Central memory CD4-positive, alpha-beta T cell (primary cell): ENCODE measurements around the gene PLEKHA4.
"Not testable (repeated sequence)": the region's sequence is repeated elsewhere in the genome, so short reads cannot be mapped to it uniquely, and the experiment has no call there.

Experiments used
- DNase-seq: peaks from one replicate; pipeline ENCODE4 v3.0.0; 2022

Gene PLEKHA4

DNA sequence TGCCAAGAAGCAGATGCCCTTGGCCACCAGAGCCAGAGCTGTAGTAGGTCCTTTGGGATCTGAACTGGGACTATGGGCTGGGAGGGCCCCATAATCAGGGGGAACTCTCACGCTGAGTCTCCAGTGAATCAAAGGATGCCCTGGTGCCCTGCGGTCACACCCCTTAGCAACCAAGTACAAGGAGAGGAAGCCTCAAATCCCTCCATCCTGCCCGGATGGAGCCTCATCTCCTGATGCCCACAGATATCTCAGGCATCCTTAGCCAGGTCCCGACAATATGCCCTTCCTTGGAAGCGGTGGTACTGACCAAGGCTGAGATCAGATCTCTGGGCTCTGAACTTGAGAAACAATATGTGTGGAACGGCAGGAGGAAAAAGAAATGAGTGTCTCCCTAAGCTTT is 1.7 kb downstream of the PLEKHA4 start:
- no peak for DNase-seq

DNA sequence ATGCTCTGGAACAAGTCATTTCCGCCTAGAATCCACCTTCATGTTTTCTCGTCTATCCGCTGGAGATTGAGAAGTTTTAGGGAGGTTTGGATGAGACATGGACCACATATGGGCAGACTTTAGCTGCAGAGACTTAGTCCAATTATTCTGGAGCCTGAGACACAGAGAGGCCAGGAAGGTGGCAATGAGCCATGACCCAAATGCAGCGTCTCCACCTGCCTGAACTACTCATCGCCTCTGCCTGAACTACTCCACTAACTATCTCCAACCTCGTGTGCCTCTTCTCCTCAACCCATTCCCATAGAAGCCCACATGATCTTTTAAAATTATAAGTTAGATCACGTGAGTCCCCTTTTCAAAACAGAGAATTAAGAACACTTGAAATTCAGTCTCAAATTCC is 5.6 kb downstream of the PLEKHA4 start:
- DNase-seq, result no peak

- DNase-seq, result no peak
Observed at GRCh38 chr19:48861313-48861712, 7.1 kb downstream of the PLEKHA4 start.

DNA sequence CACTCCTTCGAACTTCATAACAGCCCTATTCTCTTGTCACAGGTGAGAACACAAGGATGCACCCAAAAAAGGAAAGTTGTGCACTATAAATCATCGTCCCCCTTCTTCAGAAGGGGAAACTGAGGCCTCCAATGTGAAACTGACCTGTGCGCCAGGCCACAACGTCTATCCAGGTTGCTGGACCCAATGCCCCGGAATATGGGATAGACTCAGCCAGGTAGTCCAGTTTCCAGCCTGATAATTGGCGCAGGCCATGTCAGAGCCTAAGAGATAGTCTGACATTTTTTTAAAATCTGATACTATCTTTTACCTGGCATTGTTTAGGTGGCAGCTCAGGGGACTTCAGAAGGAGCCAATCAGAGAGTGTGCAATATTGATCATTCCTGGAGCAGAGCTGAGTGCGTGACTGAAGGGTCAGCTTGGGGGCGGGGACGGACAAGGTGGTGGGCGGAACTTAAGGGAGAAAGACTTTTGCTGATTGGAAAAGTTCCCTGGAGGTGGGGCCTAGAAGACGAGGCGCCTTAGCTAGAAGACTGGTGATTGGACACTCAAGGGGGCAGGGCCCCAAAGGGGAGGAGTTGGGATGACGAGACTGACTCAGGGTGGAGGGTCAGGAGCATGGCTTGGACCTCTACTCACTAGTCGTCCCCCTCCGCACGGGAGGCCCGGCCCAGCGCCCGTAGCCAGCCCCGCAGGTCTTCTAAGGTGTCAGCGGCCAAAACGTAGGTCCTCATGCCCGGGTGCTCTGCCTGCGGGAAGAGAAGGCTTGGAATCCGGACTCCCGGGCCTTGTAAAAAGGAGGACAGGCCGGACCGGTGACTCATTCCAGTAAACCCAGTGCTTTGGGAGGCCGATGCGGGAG is 8.5 kb downstream of the PLEKHA4 start:
- no peak for DNase-seq

- peak; percentile 66 for DNase-seq
Observed at GRCh38 chr19:48858984-48859710, 9.3 kb downstream of the PLEKHA4 start.

- no peak for DNase-seq
Observed at GRCh38 chr19:48856921-48857320, 11.5 kb downstream of the PLEKHA4 start.

- DNase-seq, result no peak
Observed at GRCh38 chr19:48854103-48854502, 14.3 kb downstream of the PLEKHA4 start.

GRCh38 chr19:48853483-48853882 is 14.9 kb downstream of the PLEKHA4 start:
- DNase-seq, result no peak

DNA sequence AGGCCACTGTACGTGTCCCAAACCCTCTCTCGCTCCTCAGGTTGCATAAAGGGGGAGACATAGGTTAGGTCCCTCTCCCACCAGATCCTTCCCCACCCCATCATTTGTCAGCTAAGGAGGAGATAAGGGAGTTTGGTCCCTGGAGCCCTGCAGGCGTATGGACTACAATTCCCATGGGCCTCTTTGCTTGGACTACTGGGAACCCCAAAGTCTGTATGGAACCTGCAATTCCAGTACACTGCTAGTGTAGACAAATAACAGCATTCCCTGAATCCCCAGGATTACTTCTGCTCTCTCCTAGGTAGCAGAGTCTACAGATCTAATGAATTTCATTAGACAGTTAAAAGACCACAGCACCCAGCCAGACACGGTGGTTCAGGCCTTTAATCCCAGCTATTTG is 16.1 kb downstream of the PLEKHA4 start:
- DNase-seq, result no peak

- DNase-seq, result not testable (repeated sequence)
Observed at GRCh38 chr19:48846659-48847058, 21.8 kb downstream of the PLEKHA4 start.

- no peak for DNase-seq
Observed at GRCh38 chr19:48845384-48845783, 23.0 kb downstream of the PLEKHA4 start.

DNA sequence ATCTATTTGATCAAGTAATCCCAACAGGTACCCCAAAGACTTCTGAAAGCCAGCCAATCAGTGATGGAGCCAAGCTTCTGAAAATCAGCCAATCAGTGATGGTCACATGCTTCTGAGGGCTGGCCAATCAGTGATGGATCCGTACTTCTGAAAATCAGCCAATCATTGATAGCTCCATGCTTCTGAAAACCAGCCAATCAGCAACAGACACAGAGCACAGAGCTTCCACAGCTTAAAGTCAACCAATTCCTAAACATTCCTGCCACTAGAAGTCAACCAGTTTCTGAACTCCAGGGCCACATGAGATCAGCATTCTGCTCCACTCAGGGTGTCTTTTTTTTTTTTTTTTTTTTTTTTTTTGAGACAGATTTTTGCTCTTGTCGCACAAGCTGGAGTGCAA is 23.9 kb downstream of the PLEKHA4 start:
- DNase-seq, result no peak

DNA sequence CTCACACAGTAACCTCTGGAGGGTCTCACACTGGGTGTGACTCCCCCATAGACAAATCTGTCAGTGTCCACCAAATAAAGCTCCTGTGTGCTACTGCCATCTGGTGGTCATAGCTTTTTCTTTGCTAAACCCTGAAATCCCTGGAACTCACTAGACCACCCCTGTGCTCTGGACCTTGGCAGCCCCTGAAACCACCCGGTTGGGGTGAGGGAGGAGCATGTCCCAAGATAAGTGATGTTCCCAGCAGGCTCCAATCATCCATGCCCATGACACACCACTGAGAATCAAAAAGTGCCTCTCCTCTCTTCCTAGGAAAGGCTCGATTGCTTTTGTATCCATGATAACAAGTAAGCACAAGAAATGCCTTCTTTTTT is 25.6 kb downstream of the PLEKHA4 start:
- peak; percentile 54 for DNase-seq

GRCh38 chr19:48841571-48841970 is 26.8 kb downstream of the PLEKHA4 start:
- DNase-seq, result no peak

DNA sequence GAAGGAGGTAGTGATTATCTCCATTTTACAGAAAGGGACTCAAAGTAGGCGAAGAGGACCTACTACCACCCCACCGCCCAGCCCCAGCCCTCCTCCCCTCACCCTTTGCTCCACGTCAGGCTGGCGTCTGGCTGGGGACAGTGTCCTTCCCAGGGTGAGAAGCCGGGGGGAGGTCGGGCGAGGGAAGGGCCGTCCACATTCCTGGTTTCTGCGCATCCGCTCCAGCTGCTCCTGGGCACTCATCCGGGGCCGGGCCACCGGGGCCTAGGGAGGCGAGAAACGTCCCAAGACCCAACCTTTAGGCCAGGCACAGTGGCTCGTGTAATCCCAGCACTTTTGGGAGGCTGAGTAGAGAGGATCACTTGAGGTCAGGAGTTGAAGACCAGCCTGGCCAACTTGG is 27.4 kb downstream of the PLEKHA4 start:
- DNase-seq, result no peak

GRCh38 chr19:48837687-48838086 is 30.7 kb downstream of the PLEKHA4 start:
- no peak for DNase-seq

GRCh38 chr19:48837051-48837524 is 31.3 kb downstream of the PLEKHA4 start:
- peak; percentile 72 for DNase-seq

- DNase-seq, result no peak
Observed at GRCh38 chr19:48836089-48837017, 32.1 kb downstream of the PLEKHA4 start, which contains the start of gene HSD17B14. HSD17B14 (minus strand) TSS chr19:48836491; CDS start chr19:48836411, 80 bp downstream.

DNA sequence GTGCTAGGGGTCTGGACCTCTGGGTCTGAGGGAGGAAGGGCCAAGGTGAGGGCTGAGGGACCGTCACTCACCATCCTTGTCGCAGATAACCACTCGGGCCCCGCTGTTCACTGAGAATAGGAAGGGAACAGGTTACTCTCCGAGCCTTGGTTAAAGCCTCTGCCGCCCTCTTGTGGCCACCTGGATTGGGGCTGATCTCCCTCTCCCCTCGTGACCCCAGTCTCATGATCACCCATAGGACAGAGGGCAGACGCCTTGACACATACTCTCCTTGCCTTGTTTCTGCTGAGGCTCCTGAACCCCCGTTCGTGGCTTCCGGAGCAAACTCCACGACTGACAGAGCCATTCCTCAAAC is 32.7 kb downstream of the PLEKHA4 start:
- DNase-seq, result peak; percentile 87

DNA sequence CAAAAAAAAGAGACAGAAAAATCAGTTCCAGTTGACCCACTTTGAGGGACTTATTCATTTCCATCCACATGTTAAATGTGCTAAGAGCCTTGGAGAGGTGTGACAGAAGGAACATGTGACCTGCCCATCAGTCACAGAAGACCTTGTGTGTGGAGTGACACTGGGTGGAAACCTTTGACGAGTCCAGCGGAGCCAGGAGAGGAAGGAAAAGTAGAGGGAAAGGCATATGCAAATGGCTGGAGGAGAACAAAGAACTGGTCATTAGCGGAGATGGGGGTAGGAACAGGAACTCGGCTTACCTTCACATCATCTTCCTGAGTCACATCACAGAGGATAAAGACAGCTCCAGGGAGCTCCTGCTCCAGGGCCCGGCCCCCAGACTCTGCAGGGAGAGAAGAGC is 34.4 kb downstream of the PLEKHA4 start:
- DNase-seq, result no peak

DNA sequence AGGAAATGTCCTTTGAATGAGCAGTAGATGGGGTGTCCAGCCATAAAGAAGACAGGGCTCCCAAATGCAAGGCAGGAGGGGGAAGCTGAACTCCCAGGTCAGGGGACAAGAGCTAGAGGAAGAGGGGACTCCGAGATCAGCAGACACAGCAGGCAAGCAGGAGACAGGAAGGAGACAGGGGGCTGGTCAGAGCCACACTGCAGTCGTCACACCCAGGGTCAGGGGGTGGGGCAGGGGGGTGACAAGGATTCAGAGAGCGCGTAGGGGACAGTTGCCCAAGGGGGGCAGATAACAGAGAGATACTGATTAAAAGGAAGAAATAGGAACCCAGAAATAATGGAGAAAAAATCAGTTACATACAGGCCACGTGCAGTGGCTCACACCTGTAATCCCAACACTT is 35.4 kb downstream of the PLEKHA4 start:
- DNase-seq, result no peak

- no peak for DNase-seq
Observed at GRCh38 chr19:48830965-48831364, 37.5 kb downstream of the PLEKHA4 start.

- DNase-seq, result no peak
Observed at GRCh38 chr19:48830088-48830487, 38.3 kb downstream of the PLEKHA4 start.
